ENCODE data around the gene CREB3L2.

CREB3L2 gene

DNA sequence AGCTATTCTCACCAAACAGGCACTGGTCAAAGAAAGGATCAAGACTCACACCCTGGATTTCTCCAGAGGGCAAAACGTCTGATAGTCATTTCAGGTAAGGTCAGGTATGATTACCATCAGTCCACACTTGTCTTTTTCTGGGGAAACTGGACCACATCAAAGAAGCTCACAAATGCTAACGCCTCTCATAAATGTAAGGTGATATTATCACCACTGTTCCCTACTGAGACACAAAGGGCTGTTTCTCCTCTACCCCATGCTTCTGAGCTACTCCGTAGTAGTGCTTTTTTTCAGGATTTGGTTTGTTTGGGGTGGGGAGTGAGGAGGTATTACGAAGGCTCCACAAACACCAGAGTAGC, 51.6 kb downstream of the CREB3L2 start:
- DNase-seq: no peak

DNA sequence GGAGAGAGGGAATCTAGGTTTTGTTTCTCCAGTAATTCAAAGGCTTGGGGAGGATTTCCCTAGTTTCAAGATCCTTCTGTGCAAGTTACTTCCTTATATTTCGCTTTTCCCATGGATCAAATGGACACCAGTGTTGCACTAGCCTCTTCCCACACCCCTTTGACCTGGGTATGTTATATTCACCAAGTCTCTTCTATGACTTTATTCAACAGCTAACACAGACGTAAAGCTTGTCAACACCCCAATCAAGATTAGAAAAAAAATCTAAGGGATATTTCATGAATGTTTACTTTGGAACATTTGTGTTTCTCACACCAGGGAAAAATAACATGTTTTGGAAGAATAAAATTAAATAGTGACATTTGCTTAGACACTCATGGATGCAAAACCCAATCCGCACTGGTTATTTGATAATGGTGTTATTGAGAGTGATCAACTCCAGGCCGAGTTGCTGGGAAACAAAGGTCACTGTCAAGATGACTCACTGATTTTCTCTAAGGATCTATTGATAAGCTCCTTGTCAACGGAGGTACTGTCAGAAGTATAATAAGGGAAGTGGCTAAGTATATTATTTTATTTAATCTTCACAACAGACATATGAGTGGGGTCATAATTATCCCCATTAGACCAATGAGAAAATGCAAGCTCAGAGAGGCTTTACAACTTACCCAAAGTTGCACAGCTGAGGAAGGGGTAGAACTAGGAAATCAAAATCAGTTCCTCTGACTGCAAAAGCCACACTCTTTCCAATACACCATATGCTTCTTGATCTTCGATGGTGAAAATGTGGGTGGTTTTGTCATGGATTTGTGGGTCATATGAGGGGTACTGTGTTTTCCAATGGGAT, 52.2 kb downstream of the CREB3L2 start:
- no peak for DNase-seq

DNA sequence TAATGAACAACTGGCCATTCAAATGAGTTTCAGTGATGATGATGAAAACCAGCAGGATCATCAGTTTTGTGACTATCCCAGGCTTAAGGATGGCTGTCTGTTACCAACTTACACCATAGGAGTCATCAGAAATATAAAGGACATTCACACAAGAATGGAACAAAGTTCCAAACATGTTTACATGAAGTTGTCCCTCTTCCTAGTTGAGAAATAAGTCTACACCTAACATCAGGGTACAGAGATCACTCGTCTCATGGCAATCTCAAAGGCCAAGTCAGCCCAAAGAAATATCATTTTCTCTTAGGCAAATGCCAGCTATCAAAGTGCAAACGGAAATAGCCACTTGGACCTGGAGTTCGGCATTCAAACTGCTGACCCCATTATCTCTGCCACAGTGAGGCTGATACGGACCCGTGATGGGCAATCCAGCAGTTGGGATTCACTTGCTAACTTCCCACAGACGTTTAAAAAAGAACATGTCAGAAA, 53.0 kb downstream of the CREB3L2 start:
- no peak for DNase-seq

DNA sequence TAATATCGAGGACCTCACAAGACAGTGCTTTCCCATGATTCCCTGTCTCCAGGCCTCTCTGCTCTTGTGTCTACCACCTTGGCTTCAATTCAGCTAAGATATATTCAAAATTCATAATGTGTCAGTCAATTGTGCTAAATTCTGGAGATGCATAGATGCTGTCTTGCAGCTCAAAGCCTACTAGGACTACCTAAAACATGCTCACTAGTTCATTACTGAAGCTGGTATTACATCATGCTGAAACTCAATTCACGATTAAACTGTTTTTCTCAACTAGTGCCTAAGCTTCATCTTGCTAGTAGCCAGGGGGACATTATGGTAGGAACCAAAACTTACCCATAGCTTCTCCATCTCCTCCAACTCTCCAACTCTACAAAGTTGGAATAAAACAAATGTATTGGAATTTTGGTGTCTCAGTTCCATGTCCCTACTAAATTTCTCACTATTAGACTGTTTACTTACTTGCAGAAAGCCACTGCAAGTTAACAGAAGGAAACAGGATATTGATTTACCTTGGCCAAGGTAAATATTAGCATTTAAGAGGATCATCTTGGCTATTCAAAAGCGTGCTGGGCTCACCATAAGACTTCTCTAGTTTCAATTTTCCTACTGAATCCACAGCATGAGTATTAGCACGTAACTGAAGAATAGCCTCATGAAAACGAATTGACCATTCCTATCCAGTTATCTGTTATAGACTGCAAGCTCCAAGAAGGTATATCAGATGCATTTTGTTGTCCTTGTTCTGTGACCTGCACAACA, 53.6 kb downstream of the CREB3L2 start:
- no peak for DNase-seq

DNA sequence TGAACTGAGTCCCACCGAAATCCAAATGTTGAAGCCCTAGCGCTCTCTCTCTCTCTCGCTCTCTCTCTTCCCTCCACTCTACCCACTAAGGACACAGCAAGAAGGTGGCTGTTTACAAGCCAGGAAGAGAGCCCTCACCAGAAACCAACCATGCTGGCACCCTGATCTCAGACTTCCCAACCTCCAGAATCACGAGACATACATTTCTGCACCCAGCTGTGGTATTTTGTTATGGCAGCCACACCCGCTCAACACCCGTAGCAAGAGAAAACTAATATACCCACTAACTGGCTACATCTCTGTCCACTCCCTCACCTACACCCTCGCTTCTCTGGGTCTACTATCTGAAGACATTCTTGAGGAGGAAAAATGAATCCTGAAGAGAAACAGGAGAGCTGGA, 54.8 kb downstream of the CREB3L2 start:
- no peak for DNase-seq

DNA sequence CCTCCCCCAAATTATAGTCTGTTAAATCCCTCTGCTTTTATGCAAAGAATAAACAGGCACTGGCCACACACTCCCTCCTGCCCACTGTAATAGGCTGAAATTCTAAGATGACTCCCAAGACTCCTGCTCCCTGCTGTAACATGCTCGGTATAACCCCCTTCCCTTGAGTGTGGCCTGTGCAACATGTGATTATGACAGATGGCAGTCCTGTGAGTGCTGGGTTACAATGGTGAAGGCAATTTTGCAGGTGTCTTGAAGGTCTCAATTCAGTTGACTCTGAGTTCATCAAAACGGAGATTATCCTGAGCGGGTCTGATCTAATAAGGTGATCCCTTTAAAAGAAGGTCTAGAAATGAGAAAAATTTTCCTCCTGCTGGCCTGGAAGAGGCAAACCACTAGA, 55.9 kb downstream of the CREB3L2 start:
- DNase-seq: no peak

DNA sequence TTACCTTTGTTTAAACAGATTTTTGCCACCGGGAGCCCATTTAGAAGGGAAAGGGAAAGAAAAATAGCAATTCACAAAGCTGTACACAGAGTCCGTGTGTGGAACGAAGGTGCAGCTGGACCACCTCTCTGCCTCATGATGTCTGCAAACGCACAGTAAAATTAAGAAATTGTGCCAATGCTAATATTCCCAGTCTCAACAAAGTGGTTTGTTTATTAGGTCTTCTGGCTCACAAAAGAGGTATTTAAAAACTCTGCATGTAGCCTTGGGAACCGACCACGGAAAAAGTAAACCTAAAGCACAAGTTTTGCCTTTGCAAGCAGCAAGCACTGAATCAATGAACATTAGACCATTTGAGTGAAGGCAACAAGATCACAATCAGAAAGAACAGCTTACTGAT, 57.7 kb downstream of the CREB3L2 start:
- DNase-seq: peak; percentile 73

DNA sequence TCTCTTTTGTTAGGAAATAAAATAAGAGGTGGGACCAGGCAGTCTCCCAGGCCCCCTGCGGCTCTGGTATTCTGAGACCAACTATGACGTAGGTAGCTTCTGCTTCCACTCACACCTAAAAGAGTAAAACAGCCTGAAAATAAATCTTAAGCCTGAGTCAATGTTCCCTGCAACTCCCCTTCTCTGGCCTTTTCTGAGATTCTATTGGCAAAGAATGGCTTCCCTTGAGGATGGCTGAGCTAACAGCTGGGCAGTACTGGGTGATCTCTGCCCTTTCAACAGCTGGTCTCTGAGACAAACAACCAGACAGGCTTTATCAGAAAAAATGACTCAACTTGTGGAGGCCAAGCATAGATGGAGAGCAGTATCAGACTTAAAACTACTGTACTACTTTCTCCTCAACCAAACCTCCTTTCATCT, 58.7 kb downstream of the CREB3L2 start:
- DNase-seq: peak; percentile 49

DNA sequence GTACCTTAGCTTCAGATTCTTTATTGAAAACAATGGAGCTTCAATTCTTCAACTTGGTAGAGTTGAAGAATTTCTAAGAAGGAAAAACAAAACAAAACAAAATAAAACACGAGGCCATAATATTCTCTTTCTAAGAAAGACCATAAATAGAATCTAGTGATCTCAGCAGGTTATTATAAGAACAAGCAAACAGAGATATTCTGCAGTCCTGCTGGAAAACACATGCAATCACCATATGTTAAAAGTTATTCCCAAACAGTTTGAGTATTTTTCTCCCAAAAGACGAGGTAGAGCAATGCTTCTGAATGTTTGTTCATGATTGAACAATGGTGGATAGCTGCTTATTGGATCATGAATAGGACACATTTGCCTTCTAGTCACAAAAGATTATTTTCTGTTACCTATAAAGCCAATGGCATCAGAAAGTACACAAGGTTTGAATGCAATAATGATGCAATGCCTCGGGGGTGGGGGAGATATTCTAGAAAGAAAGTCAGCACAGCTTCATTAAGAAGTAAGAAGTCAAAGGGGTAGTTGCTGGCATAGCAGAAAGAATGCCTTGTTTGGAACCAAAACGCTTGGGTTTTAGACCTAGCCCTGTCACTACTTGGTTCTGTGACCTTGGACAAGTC, 59.3 kb downstream of the CREB3L2 start:
- no peak for DNase-seq

DNA sequence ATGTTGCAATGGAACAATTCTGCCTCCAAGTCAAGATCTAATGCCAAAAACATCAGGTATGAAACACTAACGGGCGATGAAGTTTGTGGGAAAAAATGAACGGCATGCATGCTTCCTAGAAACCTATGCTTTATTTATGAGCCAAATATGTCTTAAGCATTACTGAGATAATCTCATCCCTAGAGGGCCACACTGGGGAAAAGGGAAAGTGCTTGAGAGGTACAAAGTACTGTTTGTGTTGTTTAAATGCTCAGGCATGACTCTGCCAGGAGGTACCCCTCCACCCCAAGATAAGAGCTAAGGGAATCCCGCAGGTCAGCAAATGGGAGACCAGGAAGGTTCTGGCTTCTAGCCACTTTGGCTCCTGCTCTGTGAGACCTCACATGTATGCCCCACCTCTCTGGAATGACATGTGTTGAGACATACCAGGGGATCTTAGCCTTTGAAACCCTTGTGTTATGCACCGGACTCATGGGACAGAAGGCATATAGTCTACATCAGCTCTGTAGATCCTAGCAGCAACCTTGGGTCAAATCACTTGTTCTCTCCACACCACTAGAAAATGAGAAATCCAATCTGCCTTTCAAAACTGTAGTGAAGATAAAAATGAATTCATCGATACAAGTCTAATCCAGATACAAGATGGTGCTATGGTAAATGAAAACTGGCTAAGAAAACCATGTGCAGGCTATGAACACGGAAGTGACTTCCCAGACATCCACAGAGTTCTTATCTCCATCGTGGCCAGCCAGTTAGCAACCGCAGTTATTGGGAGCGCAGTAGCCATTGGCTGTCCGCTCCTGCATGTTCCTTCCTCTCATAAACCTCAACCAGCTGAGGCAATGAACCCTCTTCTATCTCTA, 61.0 kb downstream of the CREB3L2 start:
- DNase-seq: peak; percentile 81

DNA sequence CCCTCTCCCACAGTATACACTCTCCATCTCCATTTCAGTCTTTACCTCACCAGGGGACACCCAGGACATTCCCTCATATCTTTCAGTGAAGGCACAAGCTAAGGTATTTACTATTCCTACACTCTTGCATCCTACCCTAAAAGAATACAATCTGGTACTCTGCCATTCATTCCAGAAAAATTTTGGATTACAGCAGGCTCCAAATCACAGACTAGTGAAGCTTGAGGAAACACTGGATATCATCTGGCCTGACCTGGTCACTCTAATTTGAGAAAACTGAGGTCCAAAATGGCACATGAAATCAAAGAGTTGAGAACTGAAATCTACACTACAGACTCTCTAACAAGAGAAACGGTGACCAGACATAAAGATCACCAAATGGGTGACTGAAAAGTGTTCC, 61.7 kb downstream of the CREB3L2 start:
- DNase-seq: no peak

DNA sequence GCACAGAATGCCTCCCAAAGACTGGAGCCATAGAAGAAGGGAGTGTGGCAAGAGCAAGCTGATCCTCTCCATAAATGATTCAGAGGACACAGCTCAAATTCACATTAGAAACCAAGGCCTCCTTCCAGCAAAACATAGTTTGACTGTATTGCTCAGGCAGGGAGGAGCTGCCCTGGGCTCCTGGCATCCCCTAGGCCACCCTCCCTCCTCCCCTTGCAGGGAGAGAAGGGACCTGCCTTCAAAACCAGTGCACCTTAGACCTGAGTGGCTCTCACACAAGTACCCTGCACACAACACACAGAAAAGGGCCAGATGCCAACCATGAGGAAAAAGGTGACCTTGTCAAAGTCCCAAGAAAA, 64.7 kb downstream of the CREB3L2 start:
- DNase-seq: no peak

DNA sequence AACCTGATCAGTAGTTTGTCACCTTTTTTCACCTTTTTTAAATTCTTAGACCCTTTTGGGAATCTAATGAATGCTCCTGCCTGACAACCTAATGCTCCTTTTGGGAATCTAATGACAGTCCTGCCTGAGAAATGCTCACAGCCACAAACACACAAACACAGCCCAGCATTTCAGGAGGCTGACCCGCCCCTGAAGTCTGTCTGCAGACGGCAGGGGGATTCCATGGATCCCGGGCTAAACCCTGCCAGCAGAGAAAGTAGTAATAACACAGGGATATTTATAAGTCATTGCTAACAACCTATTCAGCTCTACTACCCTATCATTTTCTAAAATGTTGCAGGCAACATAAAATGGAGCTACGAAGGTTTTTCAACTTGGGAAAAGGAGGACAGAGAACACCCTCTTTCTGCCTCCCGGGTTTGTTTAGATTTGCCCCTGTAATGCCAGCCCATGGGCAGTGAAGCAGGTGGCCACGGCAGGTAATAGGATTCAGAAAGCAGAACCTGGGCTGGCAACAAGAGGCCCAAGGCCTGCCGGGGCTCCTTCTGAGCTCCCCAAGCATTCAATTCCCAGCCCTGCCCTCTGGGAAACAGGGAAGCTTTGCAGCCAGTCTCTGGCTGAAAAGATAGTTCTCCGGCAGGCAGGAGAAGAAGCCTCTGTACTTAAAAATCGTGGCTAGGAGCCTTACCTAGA, 65.2 kb downstream of the CREB3L2 start:
- DNase-seq: no peak

DNA sequence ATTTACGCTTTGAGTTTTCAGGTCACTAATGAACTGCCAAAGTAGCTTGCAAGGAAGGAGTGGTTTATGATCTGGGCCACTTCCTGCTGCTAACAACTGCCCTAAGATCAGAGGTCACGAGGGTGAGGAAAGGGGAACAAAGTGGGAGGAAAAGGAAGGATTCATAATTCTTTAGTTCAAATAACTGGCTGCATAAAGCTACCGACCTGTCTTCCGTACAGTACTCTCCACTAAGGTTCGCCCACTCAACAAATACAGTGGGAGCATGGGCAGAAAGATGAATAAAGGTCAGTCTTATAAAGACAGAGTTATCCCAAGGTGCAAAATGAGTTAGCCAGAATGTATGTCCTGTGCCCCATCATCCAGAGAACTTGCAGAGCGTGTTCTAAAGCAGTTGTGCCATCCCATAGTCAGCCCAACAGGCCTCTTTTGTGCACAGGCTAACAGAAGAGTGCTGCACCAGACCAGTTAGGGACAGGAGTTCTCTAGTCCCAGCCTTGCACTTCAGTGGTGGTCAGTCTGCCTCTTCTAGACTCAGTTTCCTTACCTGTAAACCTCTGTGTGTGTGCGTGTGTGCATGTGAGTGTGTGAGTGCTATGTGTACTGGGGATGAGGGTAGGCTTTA, 65.9 kb downstream of the CREB3L2 start:
- DNase-seq: no peak

DNA sequence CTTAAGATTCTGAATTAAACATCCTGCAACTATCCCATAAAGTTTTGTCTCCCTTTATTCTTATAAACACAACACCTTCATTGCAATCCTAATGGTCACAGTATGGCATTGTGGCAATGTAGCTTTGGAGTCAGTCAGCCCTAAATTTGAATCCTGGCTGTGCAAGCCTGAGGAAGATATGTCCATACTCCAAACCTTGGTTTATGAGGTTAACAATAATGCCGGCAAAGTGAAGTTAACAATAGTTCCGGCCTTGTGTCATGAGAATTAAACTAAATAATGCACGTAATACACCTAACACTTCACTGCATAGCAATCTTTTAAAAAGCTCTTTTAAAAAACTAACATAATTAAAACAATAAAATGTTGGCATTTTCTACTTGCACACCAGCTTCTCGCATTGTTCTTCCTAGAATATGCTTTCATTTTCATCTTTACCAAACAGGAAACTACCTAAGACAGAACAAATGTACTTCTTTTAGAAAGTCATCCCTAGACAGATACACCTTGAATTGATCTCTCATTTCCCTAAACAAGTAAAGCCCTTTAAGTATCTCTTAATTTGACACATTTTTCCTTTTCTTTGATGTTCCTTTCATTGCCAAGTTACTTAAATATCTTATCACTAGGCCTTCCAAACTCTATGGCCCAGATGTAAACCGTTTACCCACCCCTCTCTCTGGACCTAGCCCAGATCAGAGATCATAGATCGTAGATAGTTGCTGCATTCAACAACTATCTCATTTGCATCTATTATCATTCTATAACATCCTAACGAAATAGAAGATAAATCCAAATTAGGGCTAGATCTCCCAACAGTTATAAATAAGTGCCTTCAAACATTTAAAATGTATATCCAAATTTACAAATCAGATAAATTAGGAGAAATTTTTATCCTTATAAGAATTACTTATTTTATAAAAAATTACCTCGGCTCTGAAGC, 66.7 kb downstream of the CREB3L2 start:
- DNase-seq: no peak

DNA sequence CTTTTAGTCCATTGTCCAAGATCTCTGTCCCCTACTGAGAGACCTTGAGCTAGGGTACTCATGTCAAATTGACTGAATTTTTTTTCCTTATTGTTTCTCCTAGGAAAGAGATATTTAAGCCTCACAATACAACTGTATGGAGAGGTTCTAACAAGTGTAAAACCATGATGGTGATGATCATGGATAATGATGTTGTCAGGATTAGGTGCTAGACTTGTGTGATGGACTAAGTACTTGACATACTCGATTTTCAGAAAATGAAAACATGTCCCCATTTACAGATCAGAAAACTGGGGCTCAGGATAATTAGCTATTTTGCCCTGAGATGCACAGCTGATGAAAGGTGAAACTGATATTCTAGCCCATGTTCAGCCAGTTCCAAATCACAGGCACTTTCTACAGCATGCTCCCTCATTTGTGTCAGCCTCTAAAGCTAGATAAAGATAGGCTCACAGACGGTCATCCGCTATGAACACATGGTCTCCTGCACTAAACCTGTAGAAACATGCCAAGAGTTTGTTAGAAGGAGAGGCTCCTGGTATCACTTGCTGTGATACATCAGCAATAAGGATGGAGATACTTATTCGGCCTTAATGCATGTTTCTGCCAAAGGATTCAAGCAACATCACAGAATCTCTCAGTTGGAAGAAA, 67.6 kb downstream of the CREB3L2 start:
- DNase-seq: no peak

DNA sequence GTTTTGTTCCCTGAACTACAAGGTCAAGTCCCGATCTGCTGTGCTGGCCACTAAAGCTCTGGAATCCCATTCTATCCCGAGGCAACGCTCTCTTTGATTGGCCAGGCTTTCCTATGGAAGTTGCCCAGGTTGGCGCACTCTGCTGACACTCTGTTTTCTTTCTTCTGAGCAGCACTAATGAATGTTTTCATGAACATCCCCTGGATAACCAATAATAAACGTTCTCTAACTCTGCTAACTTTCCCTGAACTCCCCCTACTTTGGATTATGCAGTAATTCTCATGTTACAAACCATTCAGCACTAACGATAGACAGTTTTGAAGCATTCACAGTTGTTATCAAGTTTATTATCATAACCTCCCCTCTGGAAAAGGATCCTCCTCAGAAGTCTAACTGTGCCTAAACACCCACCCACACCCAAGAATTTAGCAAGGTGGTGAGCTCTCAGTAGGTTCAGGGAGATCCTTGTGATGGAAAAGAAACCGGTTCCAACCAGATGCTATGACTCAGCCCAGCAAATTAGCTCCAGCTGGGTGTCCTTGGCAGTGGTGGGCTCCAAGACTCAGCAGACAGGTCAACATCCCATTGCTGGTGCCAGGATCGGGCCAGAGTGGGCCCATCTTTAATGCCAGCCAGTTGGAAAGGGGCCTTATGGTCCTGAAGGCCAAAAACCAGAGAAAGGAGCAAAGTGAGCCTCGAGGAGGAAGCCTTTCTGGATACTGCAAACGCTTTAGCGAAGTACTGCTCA, 68.4 kb downstream of the CREB3L2 start:
- DNase-seq: peak; percentile 72

DNA sequence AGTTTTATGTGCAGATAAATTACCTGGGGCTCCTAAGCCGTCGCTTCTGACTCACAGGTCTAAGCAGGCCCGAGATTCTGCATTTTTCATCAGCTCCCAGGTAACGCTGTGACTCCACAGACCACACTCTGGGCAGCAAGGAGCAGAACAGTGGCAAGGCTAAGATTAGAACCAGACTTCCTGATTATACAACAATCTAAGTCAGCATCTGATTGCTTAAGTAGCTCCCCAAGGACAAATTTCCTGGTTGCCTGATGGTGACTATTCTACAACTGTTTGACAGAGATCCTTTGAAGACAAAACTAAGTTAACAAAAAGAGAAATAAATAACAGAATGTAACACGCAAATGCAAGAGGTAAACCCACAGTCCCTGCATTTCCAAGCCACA, 69.0 kb downstream of the CREB3L2 start:
- peak; percentile 67 for DNase-seq

DNA sequence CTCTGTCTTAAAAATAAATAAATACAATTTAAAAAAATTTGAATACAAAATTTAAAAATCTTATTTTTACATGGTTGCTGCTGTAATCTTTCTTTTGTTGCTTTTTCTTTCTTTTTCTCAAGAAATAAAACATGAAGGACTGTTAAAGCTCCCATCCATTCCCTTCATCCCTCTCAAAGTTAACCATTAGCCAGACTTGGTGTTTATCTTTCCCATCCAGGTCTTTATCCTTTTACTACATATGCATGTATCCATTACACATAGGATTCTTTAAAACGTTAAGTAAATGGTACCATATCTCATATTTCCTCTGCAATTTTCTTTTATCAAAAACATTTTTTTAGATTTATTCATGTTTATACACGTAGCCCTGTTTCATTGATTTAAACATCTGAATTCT, 70.1 kb downstream of the CREB3L2 start:
- DNase-seq: no peak

All from fibroblast of skin of back (primary cell).